Upper lobe of left lung (tissue), 4 donors: ENCODE measurements around the gene ASTN1.

ENCODE experiments used
- CTCF ChIP-seq, 6 experiments: fragments of 450-650 bp in 4 of 6; fragments of 200-600 bp in 2 of 6; sonication (generic) in 2 of 6; IDR thresholded peaks; one replicate each; pipeline ENCODE4 v1.5.1; 2016 to 2019; ENCODE audit warnings: antibody characterized with exemption in 6 of 6
- POLR2A ChIP-seq, 4 donors: fragments of 450-650 bp; IDR thresholded peaks; one replicate each; pipeline ENCODE4 v1.5.1; 2016 to 2017; ENCODE audit warnings: antibody characterized with exemption in 4 of 4, mild to moderate bottlenecking in 2 of 4
- POLR2AphosphoS5 ChIP-seq, 2 donors: sonication (generic); formaldehyde crosslinking; IDR thresholded peaks; one replicate each; pipeline ENCODE4 v1.5.1; 2017; ENCODE audit warnings: antibody characterized with exemption in 2 of 2

- TF ChIP-seq CTCF (IDR thresholded peaks at IDR 0.05): no peak
- no peak for TF ChIP-seq POLR2A (IDR thresholded peaks at IDR 0.05)
- no peak for TF ChIP-seq POLR2AphosphoS5 (IDR thresholded peaks at IDR 0.05)
Observed at GRCh38 chr1:176837708-176838107, 326.8 kb downstream of the ASTN1 start.
